A673 (cell line): ENCODE measurements around the gene ATF1.

Experiments used
- CTCF ChIP-seq: fragments of 300-800, 200-600 bp; sonication (generic); conservative IDR thresholded peaks from 2 replicates; pipeline ENCODE4 v1.5.1; 2017; ENCODE audit warnings: low read depth, mild to moderate bottlenecking, antibody characterized with exemption, low read length, moderate library complexity, mixed read lengths
- EZH2 ChIP-seq: fragments of 200-600 bp; sonication (generic); IDR thresholded peaks from 2 replicates; pipeline ENCODE4 v1.6.1; 2017; ENCODE audit warnings: borderline replicate concordance, low read depth, mild to moderate bottlenecking, mixed read lengths, antibody characterized with exemption, low read length; ENCODE audit not compliant: poor library complexity, severe bottlenecking

GRCh38 chr12:50742776-50743175 lies 21.1 kb upstream of the ATF1 start:
- no peak for TF ChIP-seq CTCF
- no peak for TF ChIP-seq EZH2
